Stomach (tissue), 9 donors: ENCODE measurements around the gene NIPAL1. TPM values are rescaled to one million over a fixed set of nuclear protein-coding genes. Genes with fewer than 3 reads are reported as not detected.

Experiments used
- DNase-seq, 2 donors: peaks; one replicate each; pipeline versions ENCODE4 v3.0.0 to v3.0.0-alpha.2; 2013 to 2019
- H3K27ac ChIP-seq, 5 donors: fragments of 200-600 bp in 4 of 5; sonication (generic) in 4 of 5; one replicate each; pipeline ENCODE4 v1.5.1; 2013 to 2019; ENCODE audit warnings: mild to moderate bottlenecking in 1 of 5, moderate library complexity in 1 of 5
- H3K27me3 ChIP-seq, 3 donors: fragments of 200-600 bp; sonication (generic); one replicate each; pipeline ENCODE4 v1.5.1; 2017 to 2019; ENCODE audit warnings: mixed run types in 1 of 3
- H3K36me3 ChIP-seq, 4 donors: fragments of 200-600 bp; sonication (generic); 1 replicate in 3 of 4; 2 replicates in 1 of 4; pipeline ENCODE4 v1.5.1; 2016 to 2019
- H3K4me1 ChIP-seq, 4 donors: fragments of 200-600 bp; sonication (generic); one replicate each; pipeline ENCODE4 v1.5.1; 2016 to 2019
- H3K4me3 ChIP-seq, 4 donors: fragments of 200-600 bp; sonication (generic) in 3 of 4; one replicate each; pipeline ENCODE4 v1.5.1; 2016 to 2019; ENCODE audit warnings: mild to moderate bottlenecking in 1 of 4
- H3K9me3 ChIP-seq, 4 donors: fragments of 200-600 bp; sonication (generic); one replicate each; pipeline ENCODE4 v1.5.1; 2016 to 2019
- EP300 ChIP-seq: sonication (generic); formaldehyde crosslinking; IDR thresholded peaks from one replicate; pipeline ENCODE4 v1.6.1; 2017; ENCODE audit warnings: antibody characterized with exemption
- POLR2A ChIP-seq, 4 donors: fragments of 450-650 bp; IDR thresholded peaks; one replicate each; pipeline ENCODE4 v1.6.1; 2016; ENCODE audit warnings: antibody characterized with exemption in 4 of 4, control low read depth in 2 of 4, mild to moderate bottlenecking in 1 of 4, moderate library complexity in 1 of 4
- POLR2AphosphoS5 ChIP-seq, 3 donors: sonication (generic); formaldehyde crosslinking; IDR thresholded peaks; one replicate each; pipeline ENCODE4 v1.6.1; 2016; ENCODE audit warnings: antibody characterized with exemption in 3 of 3
- WGBS, 5 donors: extraction: QIAGEN DNeasy Blood & Tissue Kit in 3 of 5; methylation state at CpG; one replicate each; pipeline versions ENCODE4 v1.1.5 to v1.1.7; 2013 to 2018; 5-methylcytosine and 5-hydroxymethylcytosine counted together
- intact Hi-C: fragments of 100-400 bp; cut with DNase I; formaldehyde crosslinking; loops from one replicate; pipeline ENCODE4 v1.15.1; 2023; ENCODE audit warnings: low total_unique reads
- polyA plus RNA-seq, 3 donors: library from polyadenylated mRNA; stranded (reverse); fragments of 200-250 nt; gene quantifications; one replicate each; pipeline ENCODE4 v1.2.3, GENCODE V29; 2013
- total RNA-seq, 5 donors: library from RNA; depleted of rRNA; stranded (reverse); fragments of >200 nt; gene quantifications; one replicate each; pipeline versions ENCODE4 v1.1.0 to v1.2.3, GENCODE V29; 2014 to 2016
- TF ChIP-seq, protein P1 (sequence below), 7 experiments: fragments of 450-650 bp in 4 of 7; fragments of 200-600 bp in 3 of 7; sonication (generic) in 3 of 7; IDR thresholded peaks; one replicate each; pipeline ENCODE4 v1.5.1; 2016 to 2019; ENCODE audit warnings: antibody characterized with exemption in 7 of 7, control low read depth in 2 of 7, mild to moderate bottlenecking in 1 of 7
- donor health status: healthy with polysubstance abuse.
- donor health status: Bipolar disorder and iron deficiency.
- donor health status: healthy.

NIPAL1 gene
- total and polyA plus RNA-seq, 8 donors: under 0.01 to 22.0 (median 2.9) TPM; not detected in 1

- H3K27ac ChIP-seq: no peak overlapping the region
- H3K9me3 ChIP-seq: no peaks in the 10 kb centered on the region
- WGBS, 5 donors: 75 to 100% (median 100%) methylated on average over 1 of the region's 1 CpG
- H3K4me1 ChIP-seq: peaks cover 16 to 26% (median 23%) of the 10 kb centered on the region in 4 donors
- no peaks in the 10 kb centered on the region for H3K27me3 ChIP-seq
- H3K36me3 ChIP-seq: no peaks in the 10 kb centered on the region
- TF ChIP-seq, protein P1, sequence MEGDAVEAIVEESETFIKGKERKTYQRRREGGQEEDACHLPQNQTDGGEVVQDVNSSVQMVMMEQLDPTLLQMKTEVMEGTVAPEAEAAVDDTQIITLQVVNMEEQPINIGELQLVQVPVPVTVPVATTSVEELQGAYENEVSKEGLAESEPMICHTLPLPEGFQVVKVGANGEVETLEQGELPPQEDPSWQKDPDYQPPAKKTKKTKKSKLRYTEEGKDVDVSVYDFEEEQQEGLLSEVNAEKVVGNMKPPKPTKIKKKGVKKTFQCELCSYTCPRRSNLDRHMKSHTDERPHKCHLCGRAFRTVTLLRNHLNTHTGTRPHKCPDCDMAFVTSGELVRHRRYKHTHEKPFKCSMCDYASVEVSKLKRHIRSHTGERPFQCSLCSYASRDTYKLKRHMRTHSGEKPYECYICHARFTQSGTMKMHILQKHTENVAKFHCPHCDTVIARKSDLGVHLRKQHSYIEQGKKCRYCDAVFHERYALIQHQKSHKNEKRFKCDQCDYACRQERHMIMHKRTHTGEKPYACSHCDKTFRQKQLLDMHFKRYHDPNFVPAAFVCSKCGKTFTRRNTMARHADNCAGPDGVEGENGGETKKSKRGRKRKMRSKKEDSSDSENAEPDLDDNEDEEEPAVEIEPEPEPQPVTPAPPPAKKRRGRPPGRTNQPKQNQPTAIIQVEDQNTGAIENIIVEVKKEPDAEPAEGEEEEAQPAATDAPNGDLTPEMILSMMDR (IDR thresholded peaks at IDR 0.05): no peak
- TF ChIP-seq POLR2A (IDR thresholded peaks at IDR 0.05): no peak
- TF ChIP-seq EP300: no peak
- TF ChIP-seq POLR2AphosphoS5 (IDR thresholded peaks at IDR 0.05): no peak
- H3K4me3 ChIP-seq: no peak overlapping the region
- intact Hi-C loops: no loop called here
- DNase-seq: no peak
Measured at GRCh38 chr4:48051078-48051477, 34.5 kb downstream of the NIPAL1 start.

GRCh38 chr4:48058617-48059530 is 42.3 kb downstream of the NIPAL1 start:
- Histone ChIP-seq H3K27me3 (no peaks in the 10 kb centered on the region), H3K4me1 (no peaks in the 10 kb centered on the region), H3K27ac (no peak overlapping the region), H3K36me3 (no peaks in the 10 kb centered on the region), H3K4me3 (no peak overlapping the region), H3K9me3 (no peaks in the 10 kb centered on the region)
- intact Hi-C loops: no loop called here
- DNase-seq: peak in 1 of 2 donors; percentile 34
- TF ChIP-seq, protein P1 (IDR thresholded peaks at IDR 0.05): no peak
- TF ChIP-seq EP300 (no peak), POLR2AphosphoS5 (IDR thresholded peaks at IDR 0.05) (no peak), POLR2A (IDR thresholded peaks at IDR 0.05) (no peak)
- 68 to 80% (median 75%) methylated on average over 5 of the region's 5 CpGs for WGBS, 5 donors

DNA sequence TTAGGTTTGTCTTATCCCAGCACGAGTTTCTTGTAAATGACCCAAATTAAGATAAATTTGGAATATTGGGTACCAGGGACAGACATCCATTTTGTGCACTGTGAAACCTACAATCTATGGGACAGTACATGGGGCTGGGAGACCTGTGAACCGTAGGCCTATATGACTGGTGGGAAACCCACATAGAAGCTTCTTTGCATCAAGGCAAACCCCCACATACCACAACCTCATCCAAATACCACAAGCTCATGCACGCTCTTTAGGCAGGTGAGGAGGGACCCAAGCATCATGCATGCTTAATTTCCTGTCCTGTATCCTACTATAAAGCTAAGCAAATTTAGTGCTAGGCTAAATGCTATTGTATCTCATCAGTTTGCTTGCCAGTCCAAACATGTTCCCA is 47.8 kb downstream of the NIPAL1 start:
- TF ChIP-seq POLR2AphosphoS5 (IDR thresholded peaks at IDR 0.05) (no peak), EP300 (no peak), POLR2A (IDR thresholded peaks at IDR 0.05) (no peak)
- TF ChIP-seq, protein P1 (IDR thresholded peaks at IDR 0.05): no peak
- no peaks in the 10 kb centered on the region for H3K27me3 ChIP-seq
- intact Hi-C loops: no loop called here
- H3K4me3 ChIP-seq: no peak overlapping the region
- no peaks in the 10 kb centered on the region for H3K36me3 ChIP-seq
- no peaks in the 10 kb centered on the region for H3K4me1 ChIP-seq
- H3K27ac ChIP-seq: no peak overlapping the region
- WGBS, 5 donors: 85 to 92% (median 88%) methylated on average over 3 of the region's 3 CpGs
- DNase-seq: no peak
- H3K9me3 ChIP-seq: no peaks in the 10 kb centered on the region

GRCh38 chr4:48065587-48066052 is 49.0 kb downstream of the NIPAL1 start:
- TF ChIP-seq, protein P1 (IDR thresholded peaks at IDR 0.05): no peak
- TF ChIP-seq POLR2A (IDR thresholded peaks at IDR 0.05) (no peak), POLR2AphosphoS5 (IDR thresholded peaks at IDR 0.05) (no peak), EP300 (no peak)
- WGBS, 5 donors: 83 to 95% (median 88%) methylated on average over 1 of the region's 1 CpG
- Histone ChIP-seq H3K27ac (no peak overlapping the region), H3K27me3 (no peaks in the 10 kb centered on the region), H3K4me1 (no peaks in the 10 kb centered on the region), H3K9me3 (no peaks in the 10 kb centered on the region), H3K36me3 (no peaks in the 10 kb centered on the region), H3K4me3 (no peak overlapping the region)
- intact Hi-C loops: no loop called here
- DNase-seq: no peak
